Transverse colon (tissue), 3 donors: Measurements from ENCODE around the gene FETUB.

ENCODE experiments used
- EP300 ChIP-seq: sonication (generic); formaldehyde crosslinking; IDR thresholded peaks from one replicate; pipeline ENCODE4 v1.6.1; 2017; ENCODE audit warnings: antibody characterized with exemption, low read depth
- POLR2A ChIP-seq: fragments of 450-650 bp; IDR thresholded peaks from one replicate; pipeline ENCODE4 v1.6.1; 2016; ENCODE audit warnings: antibody characterized with exemption, mild to moderate bottlenecking, moderate library complexity
- TF ChIP-seq, protein P1 (sequence below), 5 experiments: fragments of 200-600 bp in 3 of 5; fragments of 450-650 bp in 2 of 5; sonication (generic) in 3 of 5; IDR thresholded peaks; 1 replicate in 2 of 5; 2 replicates in 3 of 5; pipeline ENCODE4 v1.5.1; 2016 to 2017; ENCODE audit warnings: antibody characterized with exemption in 5 of 5, inconsistent platforms in 3 of 5, mild to moderate bottlenecking in 2 of 5, moderate library complexity in 1 of 5

DNA sequence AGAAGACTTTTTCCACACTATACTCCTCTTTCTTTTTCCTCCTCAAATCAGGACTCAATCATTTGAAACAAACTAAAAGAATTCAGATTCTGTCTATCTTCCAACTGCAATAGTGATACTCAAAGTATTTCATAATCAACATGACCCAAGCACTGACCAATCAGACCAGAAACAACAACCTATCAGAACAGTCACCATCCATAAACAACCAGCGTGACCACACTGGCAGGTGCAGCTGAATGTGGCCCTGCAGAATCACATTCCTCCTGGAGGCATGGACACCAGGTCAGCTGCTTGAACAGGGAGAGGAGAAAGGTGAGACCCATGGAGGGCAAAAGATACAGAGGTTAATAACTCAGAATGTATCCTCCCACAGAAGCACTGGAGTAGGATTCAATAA is 39.0 kb downstream of the FETUB start:
- TF ChIP-seq, protein P1, sequence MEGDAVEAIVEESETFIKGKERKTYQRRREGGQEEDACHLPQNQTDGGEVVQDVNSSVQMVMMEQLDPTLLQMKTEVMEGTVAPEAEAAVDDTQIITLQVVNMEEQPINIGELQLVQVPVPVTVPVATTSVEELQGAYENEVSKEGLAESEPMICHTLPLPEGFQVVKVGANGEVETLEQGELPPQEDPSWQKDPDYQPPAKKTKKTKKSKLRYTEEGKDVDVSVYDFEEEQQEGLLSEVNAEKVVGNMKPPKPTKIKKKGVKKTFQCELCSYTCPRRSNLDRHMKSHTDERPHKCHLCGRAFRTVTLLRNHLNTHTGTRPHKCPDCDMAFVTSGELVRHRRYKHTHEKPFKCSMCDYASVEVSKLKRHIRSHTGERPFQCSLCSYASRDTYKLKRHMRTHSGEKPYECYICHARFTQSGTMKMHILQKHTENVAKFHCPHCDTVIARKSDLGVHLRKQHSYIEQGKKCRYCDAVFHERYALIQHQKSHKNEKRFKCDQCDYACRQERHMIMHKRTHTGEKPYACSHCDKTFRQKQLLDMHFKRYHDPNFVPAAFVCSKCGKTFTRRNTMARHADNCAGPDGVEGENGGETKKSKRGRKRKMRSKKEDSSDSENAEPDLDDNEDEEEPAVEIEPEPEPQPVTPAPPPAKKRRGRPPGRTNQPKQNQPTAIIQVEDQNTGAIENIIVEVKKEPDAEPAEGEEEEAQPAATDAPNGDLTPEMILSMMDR (IDR thresholded peaks at IDR 0.05): no peak
- TF ChIP-seq POLR2A: no peak
- no peak for TF ChIP-seq EP300
